Activated naive CD4-positive, alpha-beta T cell treated with Interleukin-2 at 50 U/mL for 16 hours (primary cell): ENCODE data around the gene PLCL2.
A peak's percentile ranks its signal among the peaks of the same experiment; 100 is the strongest.

Experiments
- DNase-seq: peaks from one replicate; pipeline ENCODE4 v3.0.0-alpha.2; 2020

Gene PLCL2

DNA sequence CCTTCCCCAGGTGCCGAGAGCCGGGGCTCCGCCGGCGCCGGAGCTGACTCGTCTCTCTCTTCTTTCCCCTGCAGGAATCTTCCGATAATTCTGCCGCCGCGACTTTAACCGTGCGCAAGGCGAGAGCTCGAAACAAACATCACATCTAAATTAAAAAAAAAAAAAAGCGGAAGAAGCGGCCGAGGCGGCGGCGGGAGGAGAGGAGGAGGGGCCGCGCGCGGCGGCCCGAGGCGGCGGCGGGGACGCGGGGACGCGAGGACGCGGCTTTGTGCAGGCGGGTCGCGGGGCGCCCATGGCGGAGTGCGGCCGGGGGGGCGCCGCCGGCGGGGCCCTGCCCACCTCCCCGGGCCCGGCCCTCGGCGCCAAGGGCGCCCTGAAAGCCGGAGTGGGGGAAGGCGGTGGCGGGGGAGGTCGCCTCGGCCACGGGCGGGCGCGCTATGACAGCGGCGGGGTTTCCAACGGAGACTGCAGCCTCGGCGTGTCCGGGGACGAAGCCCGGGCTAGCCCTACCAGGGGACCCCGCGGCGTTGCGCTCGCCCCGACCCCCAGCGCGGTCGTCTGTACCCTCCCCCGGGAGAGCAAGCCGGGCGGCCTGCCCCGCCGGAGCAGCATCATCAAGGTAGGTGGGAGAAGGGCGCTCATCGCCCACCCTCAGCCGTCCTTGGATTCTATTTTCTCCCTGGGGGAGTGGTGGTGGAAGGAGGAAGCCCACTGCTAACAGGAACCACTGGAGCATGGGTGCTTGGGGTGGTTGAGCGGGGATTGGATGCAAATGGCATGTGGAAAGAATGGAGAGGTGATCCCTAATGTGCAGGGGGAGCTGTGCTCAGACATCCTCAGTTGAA is at the start of gene PLCL2:
Gene PLCL2, plus strand, starts transcription at position 208 of the 845 bp plus-strand sequence. Its CDS starts 85 bp downstream, at position 293.
- DNase-seq = peak; percentile 73

- DNase-seq = no peak
Measured at GRCh38 chr3:16836505-16837237, 48.1 kb upstream of the PLCL2 start.

DNA sequence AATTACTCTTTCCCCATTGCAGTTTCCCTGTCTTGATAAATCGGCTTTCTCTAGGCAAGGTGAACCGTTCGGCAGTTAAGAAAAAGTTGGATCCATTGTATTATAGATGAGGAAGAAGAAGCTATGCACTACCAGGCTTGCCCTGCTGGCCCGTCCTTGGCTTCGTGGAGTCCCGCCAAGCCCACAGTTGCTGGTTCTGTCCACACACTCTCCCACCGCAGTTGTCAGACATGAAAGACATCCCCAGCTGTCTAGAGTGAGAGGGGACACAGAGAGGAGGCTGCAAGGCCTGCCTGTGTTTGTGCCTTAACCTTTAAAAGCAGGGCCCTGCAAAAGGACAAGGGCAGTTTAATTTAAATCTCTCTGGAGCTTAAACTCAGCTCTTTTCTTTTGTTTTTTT is 47.2 kb upstream of the PLCL2 start:
- no peak for DNase-seq

DNA sequence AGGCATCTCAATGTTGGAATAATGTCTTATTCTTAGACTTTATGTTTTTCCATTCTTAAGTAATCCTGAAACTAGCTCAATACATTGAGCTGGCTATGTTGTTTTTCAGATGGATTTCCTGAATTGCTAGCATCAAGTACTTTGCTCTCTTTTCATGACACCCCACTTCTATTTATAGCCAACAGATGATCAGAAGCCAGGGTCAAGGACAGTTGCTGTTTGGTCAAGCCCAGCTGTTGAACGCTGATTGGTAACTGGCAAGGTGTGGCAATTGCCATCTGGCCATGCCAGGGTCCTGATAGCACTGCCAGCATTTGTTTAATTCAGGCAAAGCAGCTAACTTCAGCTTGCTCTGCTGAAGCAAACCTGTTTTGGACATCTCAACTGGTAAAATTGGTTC is 46.2 kb upstream of the PLCL2 start:
- DNase-seq = no peak

DNA sequence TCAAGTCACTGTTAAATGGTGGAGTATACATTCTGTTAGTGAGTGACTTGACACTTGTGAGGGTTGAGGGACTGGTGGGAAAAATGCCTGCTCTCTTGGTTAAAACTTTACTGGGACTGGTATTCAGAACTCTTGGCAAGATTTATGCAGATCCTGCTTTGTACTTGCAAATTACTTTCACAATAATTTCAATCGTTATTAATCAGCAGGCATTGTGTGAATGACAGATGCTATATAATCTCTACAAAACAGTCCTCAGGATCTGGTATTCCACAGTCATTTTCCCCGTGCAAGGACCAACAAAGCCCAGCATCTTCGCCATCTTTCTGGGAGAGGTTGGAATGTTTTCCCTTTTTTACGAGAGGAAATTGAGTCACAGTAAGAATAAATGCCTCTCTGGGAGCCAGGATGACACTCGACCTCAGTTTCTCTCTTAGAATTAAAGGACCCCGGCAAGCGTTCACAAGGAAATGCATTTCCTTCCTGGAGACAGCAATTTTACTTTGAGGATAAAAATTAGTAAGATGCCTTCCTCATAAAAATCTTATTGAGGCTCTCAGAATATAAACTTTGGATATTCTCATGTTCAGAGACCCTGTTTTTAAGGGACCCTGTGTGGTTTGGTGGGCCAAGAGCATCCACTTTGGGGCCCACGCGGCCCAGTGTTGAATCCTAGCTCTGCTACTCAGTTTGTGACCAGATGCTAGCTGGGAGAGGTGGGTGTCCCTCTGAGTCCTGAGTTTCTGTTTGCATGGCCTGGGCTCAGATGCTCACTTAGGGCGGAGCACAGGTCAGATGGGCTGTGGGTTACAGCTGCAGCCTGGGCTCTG is 45.3 kb upstream of the PLCL2 start:
- no peak for DNase-seq

DNA sequence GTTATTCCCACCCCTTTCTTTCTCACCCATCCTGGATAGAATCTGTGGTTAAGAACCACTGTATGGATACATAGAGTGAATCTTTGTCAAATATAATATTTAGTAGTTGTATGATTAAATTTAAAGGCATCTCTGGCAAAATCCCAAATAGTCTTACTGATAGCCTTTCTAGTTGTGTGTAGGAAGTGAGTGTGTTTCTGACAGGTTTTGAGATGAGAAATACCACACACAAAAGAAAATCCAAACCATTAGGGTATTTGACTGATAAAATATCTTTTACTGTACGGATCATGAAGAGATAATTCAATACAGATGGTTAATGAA is 44.7 kb upstream of the PLCL2 start:
- DNase-seq = no peak

DNA sequence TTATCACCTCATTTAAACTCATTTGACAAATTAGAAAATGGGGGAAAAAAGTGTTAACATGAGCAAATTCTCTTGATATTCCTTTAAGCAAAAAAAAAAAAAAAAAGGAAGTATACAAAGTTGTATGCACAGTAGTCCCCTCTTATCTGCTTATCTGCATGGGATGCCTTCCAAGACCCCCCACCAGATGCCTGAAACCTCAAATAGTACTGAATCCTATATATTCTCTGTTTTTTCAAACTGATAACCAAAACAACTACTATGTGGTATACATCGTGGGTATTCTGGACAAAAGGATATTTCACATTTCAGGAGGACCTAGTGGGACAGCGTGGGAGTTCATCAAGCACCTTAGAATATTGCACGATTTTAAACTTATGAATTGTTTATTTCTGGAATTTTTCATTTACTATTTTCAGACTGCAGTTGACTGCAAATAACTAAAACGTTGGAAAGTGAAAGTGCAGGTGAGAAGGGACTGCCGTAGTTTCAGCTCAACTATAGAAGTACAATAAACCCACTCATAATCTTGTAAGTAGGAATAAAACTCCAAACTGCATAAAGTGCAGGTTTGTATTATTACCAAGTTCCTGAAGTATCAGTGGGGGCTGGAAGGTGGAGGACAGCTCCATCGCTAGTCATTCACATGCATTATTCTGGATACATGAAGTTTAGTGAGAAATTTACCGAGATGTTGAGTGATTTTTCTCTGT is 43.6 kb upstream of the PLCL2 start:
- no peak for DNase-seq

DNA sequence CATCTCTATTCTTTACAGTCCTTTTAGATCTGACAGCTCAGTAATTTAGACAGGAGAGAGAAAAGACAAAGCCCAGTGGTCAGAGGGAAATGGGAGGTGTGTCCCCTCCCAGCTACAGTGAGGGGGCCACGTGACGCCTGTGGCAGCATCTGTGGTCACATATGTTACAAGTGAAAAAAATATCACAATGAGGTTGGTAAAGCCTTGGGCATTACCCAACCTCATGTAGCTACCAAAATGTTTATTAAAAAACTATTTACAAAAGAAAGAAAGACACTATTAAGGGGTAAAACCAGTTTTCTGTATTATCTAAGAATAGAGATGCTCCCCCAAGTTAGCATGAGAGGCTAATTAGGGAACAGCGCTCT is 42.9 kb upstream of the PLCL2 start:
- peak; percentile 39 for DNase-seq

- DNase-seq = peak; percentile 74
Measured at GRCh38 chr3:16842272-16843270, 42.2 kb upstream of the PLCL2 start.

- DNase-seq = no peak
Measured at GRCh38 chr3:16844222-16844621, 40.5 kb upstream of the PLCL2 start.

- no peak for DNase-seq
Measured at GRCh38 chr3:16844791-16845190, 40.0 kb upstream of the PLCL2 start.

GRCh38 chr3:16846373-16847080 is 38.2 kb upstream of the PLCL2 start:
- DNase-seq = no peak

DNA sequence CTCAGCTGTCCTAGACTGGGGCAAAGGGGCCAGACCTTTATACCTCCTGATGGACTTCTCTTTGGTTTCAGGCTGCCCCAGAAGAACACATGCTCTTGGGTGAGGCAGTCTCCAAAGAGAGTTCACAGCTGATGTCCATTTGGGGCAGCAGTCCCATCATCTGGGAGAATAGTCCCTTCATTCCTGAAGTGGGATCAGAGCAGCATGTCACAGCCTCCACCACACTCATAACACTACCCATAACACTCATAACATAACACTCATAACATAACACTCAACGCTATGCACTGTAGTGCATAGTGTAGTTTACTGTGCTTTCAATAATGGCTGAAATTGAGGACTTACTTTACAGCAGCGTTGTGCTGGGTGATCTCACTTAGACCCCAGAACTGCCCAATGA is 36.7 kb upstream of the PLCL2 start:
- no peak for DNase-seq

DNA sequence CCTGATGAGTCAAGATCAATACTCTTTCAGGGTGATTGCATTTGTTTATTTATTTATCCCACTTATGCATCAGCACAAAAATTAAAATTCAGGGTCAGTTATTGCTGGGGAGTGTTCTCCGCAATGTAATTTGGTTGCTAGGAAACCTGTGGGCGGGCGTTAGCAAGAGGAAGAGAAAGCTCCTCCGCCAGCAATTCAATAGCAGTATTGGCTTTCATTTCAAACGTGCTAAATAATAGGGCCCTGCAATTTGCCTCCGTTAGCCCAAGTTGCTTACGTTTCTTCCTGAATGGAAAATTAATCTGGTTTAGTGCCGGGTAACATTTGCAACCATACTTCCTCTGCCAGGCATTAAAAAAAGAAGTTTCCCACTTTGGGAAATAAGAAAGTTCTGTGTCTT is 35.5 kb upstream of the PLCL2 start:
- peak; percentile 71 for DNase-seq

GRCh38 chr3:16849795-16850194 is 35.0 kb upstream of the PLCL2 start:
- no peak for DNase-seq

GRCh38 chr3:16855497-16855896 is 29.3 kb upstream of the PLCL2 start:
- DNase-seq = no peak

- no peak for DNase-seq
Measured at GRCh38 chr3:16860234-16860633, 24.5 kb upstream of the PLCL2 start.

DNA sequence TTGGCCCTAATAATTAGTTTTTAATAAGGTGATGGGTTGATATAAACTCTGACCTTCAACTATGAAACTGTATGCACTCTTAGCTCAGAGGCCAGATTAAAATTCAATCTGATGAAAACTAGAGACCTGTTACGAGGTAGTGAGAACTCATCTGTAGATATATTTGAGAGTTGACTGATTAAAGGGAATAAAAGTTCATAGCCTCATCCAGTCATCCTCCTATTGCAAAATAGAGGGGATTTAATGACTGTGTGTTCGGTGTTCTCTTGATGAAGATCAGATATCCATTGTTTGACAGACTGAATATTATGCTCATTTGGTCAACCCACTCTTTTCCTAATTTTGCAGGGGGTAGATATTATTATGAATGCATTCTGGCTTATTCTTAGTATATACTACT is 23.3 kb upstream of the PLCL2 start:
- no peak for DNase-seq

DNA sequence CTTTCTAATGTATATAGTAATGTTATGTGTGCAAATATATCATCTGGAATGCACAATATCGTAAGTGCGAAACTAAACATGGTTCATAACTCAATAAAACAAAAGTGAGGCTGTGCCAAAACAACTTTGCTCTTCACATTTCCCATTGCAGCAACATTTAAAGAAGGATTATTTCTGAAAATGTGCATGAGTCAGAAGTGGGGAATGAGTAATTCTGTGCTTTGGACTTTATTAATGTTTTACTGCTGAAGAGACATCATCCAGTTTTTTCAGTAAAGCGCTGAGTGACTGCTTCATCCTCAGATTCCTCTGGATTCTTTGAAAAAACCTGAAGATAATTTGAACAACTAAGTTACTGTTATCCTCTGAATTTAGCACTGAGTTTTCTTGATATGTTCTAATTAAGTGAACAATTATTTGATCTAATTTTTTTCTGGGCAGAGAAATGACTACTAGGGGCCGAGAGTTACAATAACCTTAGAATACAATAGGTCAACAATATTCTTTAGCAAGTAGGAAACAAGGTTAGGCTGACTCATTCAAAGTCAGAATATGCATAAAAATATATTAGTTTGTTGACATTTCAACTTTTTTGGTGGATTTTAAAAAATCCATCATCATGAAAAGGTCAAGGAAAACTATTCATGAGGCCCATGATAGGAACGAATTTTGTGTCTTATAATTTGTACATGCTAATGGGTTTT is 20.0 kb upstream of the PLCL2 start:
- no peak for DNase-seq

- DNase-seq = no peak
Measured at GRCh38 chr3:16865335-16865734, 19.4 kb upstream of the PLCL2 start.
